Uterus (tissue), 2 donors: Measurements from ENCODE around the gene VMAC.

Source experiments
- POLR2A ChIP-seq, 2 donors: fragments of 450-650 bp; IDR thresholded peaks; one replicate each; pipeline ENCODE4 v1.6.1; 2016; ENCODE audit warnings: antibody characterized with exemption in 2 of 2, mild to moderate bottlenecking in 1 of 2, moderate library complexity in 1 of 2
- TF ChIP-seq, protein P1 (sequence below), 4 experiments: fragments of 200-600 bp in 2 of 4; fragments of 450-650 bp in 2 of 4; sonication (generic) in 2 of 4; IDR thresholded peaks; one replicate each; pipeline ENCODE4 v1.5.1; 2016 to 2019; ENCODE audit warnings: antibody characterized with exemption in 4 of 4, mild to moderate bottlenecking in 2 of 4, moderate library complexity in 1 of 4

- TF ChIP-seq POLR2A (IDR thresholded peaks at IDR 0.05): no peak
- TF ChIP-seq, protein P1, sequence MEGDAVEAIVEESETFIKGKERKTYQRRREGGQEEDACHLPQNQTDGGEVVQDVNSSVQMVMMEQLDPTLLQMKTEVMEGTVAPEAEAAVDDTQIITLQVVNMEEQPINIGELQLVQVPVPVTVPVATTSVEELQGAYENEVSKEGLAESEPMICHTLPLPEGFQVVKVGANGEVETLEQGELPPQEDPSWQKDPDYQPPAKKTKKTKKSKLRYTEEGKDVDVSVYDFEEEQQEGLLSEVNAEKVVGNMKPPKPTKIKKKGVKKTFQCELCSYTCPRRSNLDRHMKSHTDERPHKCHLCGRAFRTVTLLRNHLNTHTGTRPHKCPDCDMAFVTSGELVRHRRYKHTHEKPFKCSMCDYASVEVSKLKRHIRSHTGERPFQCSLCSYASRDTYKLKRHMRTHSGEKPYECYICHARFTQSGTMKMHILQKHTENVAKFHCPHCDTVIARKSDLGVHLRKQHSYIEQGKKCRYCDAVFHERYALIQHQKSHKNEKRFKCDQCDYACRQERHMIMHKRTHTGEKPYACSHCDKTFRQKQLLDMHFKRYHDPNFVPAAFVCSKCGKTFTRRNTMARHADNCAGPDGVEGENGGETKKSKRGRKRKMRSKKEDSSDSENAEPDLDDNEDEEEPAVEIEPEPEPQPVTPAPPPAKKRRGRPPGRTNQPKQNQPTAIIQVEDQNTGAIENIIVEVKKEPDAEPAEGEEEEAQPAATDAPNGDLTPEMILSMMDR (IDR thresholded peaks at IDR 0.05): no peak
Measured at GRCh38 chr19:5916181-5916708, 11.6 kb downstream of the VMAC start.
